Endothelial cell of umbilical vein (primary cell): Measurements from ENCODE around the gene DNAJB11.

ENCODE experiments used
- EZH2 ChIP-seq: IDR thresholded peaks from 2 replicates; pipeline ENCODE4 v1.6.1; 2012; ENCODE audit warnings: borderline replicate concordance, low read depth, mild to moderate bottlenecking, moderate library complexity, low read length, inconsistent platforms; ENCODE audit not compliant: severe bottlenecking
- FOS ChIP-seq: IDR thresholded peaks from 2 replicates; pipeline ENCODE4 v1.6.1; 2011; ENCODE audit warnings: mild to moderate bottlenecking, low read length, moderate library complexity, borderline replicate concordance; ENCODE audit not compliant: insufficient read depth
- JUN ChIP-seq: IDR thresholded peaks from 2 replicates; pipeline ENCODE4 v1.6.1; 2011; ENCODE audit warnings: borderline replicate concordance, low read depth; ENCODE audit not compliant: insufficient read length, insufficient read depth
- MYC ChIP-seq: IDR thresholded peaks from one replicate; pipeline ENCODE4 v1.6.1; 2011; ENCODE audit warnings: mild to moderate bottlenecking, low read depth, low read length
- POLR2A ChIP-seq: IDR thresholded peaks from 2 replicates; pipeline ENCODE4 v1.6.1; 2012; ENCODE audit warnings: low read depth, mild to moderate bottlenecking, control low read depth, low read length
- POLR2AphosphoS5 ChIP-seq: IDR thresholded peaks from 2 replicates; pipeline ENCODE4 v1.6.1; 2012; ENCODE audit warnings: low read depth, mild to moderate bottlenecking, control low read depth, low read length, moderate library complexity; ENCODE audit not compliant: insufficient read depth
- TF ChIP-seq, protein P1 (sequence below), 2 donors: IDR thresholded peaks; 1 replicate in 1 of 2; 2 replicates in 1 of 2; pipeline ENCODE4 v1.5.1; 2011; ENCODE audit warnings: low read length in 2 of 2, mild to moderate bottlenecking in 2 of 2, moderate library complexity in 2 of 2, control low read depth in 1 of 2, inconsistent platforms in 1 of 2, low read depth in 1 of 2; ENCODE audit not compliant: insufficient read depth in 1 of 2; ENCODE audit errors: extremely low read depth in 1 of 2
- TF ChIP-seq, protein P2 (sequence below): IDR thresholded peaks from 2 replicates; pipeline ENCODE4 v1.6.1; 2011; ENCODE audit not compliant: insufficient read depth, insufficient read length

DNA sequence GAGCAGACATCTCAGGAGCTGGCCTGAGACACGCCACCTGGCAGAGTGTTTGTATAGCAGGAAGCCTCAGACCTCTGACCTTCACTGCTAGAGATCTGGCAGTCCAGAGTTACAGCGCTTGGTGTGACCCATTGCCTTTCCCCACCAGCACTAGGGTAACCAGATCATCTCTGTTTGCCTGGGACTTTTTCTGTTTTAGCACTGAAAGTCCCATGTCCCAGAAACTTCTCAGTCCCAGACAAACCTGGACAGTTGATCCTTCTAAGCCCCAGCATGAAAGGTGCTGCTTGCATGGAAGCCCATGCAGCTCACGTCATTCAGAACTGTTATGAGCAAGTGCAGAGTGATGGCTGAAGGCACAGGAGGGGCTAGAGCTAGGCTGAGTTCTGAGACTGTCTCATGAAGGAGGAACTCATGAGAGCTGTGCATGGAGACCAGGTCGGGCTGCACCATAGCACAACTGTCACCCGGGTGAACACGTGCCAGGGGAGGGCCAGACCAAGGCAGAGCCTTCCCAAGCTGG is 24.1 kb downstream of the DNAJB11 start:
- TF ChIP-seq, protein P1, sequence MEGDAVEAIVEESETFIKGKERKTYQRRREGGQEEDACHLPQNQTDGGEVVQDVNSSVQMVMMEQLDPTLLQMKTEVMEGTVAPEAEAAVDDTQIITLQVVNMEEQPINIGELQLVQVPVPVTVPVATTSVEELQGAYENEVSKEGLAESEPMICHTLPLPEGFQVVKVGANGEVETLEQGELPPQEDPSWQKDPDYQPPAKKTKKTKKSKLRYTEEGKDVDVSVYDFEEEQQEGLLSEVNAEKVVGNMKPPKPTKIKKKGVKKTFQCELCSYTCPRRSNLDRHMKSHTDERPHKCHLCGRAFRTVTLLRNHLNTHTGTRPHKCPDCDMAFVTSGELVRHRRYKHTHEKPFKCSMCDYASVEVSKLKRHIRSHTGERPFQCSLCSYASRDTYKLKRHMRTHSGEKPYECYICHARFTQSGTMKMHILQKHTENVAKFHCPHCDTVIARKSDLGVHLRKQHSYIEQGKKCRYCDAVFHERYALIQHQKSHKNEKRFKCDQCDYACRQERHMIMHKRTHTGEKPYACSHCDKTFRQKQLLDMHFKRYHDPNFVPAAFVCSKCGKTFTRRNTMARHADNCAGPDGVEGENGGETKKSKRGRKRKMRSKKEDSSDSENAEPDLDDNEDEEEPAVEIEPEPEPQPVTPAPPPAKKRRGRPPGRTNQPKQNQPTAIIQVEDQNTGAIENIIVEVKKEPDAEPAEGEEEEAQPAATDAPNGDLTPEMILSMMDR (IDR thresholded peaks at IDR 0.05; ENCODE audit: extremely low read depth in 1 of 2, insufficient read depth in 1 of 2, low read depth in 1 of 2, low read length in 2 of 2) = no peak
- TF ChIP-seq EZH2 (no peak), FOS (no peak), POLR2AphosphoS5 (no peak), POLR2A (no peak), MYC (no peak), JUN (no peak)
- TF ChIP-seq, protein P2, sequence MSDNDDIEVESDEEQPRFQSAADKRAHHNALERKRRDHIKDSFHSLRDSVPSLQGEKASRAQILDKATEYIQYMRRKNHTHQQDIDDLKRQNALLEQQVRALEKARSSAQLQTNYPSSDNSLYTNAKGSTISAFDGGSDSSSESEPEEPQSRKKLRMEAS = no peak
